ENCODE results near the gene PALMD. TPM values are rescaled to one million over a fixed set of nuclear protein-coding genes. Genes with fewer than 3 reads are reported as not detected.

Gene PALMD
- total RNA-seq, 1 donor from 2014 or later = 0.17 TPM

- DNase-seq (ENCODE audit: low read depth) = no peak
- Histone ChIP-seq H3K36me3 (ENCODE audit: control insufficient read depth, insufficient read depth, low read length) (no peaks in the 10 kb centered on the region), H3K27me3 (ENCODE audit: control insufficient read depth, insufficient read depth, low read length) (no peaks in the 10 kb centered on the region), H3K4me3 (ENCODE audit: low read depth, low read length) (no peak overlapping the region)
- TF ChIP-seq, protein P1, sequence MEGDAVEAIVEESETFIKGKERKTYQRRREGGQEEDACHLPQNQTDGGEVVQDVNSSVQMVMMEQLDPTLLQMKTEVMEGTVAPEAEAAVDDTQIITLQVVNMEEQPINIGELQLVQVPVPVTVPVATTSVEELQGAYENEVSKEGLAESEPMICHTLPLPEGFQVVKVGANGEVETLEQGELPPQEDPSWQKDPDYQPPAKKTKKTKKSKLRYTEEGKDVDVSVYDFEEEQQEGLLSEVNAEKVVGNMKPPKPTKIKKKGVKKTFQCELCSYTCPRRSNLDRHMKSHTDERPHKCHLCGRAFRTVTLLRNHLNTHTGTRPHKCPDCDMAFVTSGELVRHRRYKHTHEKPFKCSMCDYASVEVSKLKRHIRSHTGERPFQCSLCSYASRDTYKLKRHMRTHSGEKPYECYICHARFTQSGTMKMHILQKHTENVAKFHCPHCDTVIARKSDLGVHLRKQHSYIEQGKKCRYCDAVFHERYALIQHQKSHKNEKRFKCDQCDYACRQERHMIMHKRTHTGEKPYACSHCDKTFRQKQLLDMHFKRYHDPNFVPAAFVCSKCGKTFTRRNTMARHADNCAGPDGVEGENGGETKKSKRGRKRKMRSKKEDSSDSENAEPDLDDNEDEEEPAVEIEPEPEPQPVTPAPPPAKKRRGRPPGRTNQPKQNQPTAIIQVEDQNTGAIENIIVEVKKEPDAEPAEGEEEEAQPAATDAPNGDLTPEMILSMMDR (IDR thresholded peaks at IDR 0.05; ENCODE audit: insufficient read depth, low read length, poor library complexity, severe bottlenecking) = no peak
Measured at GRCh38 chr1:99663501-99663900, 17.6 kb downstream of the PALMD start.

- no peaks in the 10 kb centered on the region for H3K27me3 ChIP-seq (ENCODE audit: control insufficient read depth, insufficient read depth, low read length)
- TF ChIP-seq, protein P1 (IDR thresholded peaks at IDR 0.05; ENCODE audit: insufficient read depth, low read length, poor library complexity, severe bottlenecking) = no peak
- no peak overlapping the region for H3K4me3 ChIP-seq (ENCODE audit: low read depth, low read length)
- DNase-seq (ENCODE audit: low read depth) = no peak
- H3K36me3 ChIP-seq (ENCODE audit: control insufficient read depth, insufficient read depth, low read length) = no peaks in the 10 kb centered on the region
Measured at GRCh38 chr1:99665212-99665611, 19.3 kb downstream of the PALMD start.

DNA sequence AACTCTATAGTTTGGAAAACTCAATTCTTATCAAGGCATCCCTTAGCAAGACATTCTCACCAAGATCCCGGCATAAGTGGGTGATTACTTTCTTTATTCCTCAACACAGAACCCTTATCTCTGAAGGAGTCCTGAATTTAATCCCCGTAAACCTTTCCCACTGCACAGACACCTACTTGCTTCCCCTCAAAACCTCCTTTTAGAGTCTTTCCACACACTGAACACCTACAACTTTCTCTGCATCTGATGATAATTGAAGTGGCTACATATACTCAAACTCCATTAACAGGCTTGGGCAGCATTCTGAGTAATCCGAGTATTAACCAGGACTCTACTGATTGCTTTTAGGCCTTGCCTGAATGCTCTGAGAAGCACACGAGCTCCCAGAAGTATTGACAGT, 23.5 kb downstream of the PALMD start:
- Histone ChIP-seq H3K27me3 (ENCODE audit: control insufficient read depth, insufficient read depth, low read length) (no peaks in the 10 kb centered on the region), H3K4me3 (ENCODE audit: low read depth, low read length) (no peak overlapping the region), H3K36me3 (ENCODE audit: control insufficient read depth, insufficient read depth, low read length) (no peaks in the 10 kb centered on the region)
- TF ChIP-seq, protein P1 (IDR thresholded peaks at IDR 0.05; ENCODE audit: insufficient read depth, low read length, poor library complexity, severe bottlenecking) = no peak
- DNase-seq (ENCODE audit: low read depth) = no peak

GRCh38 chr1:99669821-99670220, 23.9 kb downstream of the PALMD start:
- Histone ChIP-seq H3K27me3 (ENCODE audit: control insufficient read depth, insufficient read depth, low read length) (no peaks in the 10 kb centered on the region), H3K4me3 (ENCODE audit: low read depth, low read length) (no peak overlapping the region), H3K36me3 (ENCODE audit: control insufficient read depth, insufficient read depth, low read length) (no peaks in the 10 kb centered on the region)
- DNase-seq (ENCODE audit: low read depth) = no peak
- TF ChIP-seq, protein P1 (IDR thresholded peaks at IDR 0.05; ENCODE audit: insufficient read depth, low read length, poor library complexity, severe bottlenecking) = no peak

- Histone ChIP-seq H3K27me3 (ENCODE audit: control insufficient read depth, insufficient read depth, low read length) (no peaks in the 10 kb centered on the region), H3K36me3 (ENCODE audit: control insufficient read depth, insufficient read depth, low read length) (no peaks in the 10 kb centered on the region), H3K4me3 (ENCODE audit: low read depth, low read length) (no peak overlapping the region)
- no peak for DNase-seq (ENCODE audit: low read depth)
- TF ChIP-seq, protein P1 (IDR thresholded peaks at IDR 0.05; ENCODE audit: insufficient read depth, low read length, poor library complexity, severe bottlenecking) = no peak
Measured at GRCh38 chr1:99670583-99670982, 24.7 kb downstream of the PALMD start.

DNA sequence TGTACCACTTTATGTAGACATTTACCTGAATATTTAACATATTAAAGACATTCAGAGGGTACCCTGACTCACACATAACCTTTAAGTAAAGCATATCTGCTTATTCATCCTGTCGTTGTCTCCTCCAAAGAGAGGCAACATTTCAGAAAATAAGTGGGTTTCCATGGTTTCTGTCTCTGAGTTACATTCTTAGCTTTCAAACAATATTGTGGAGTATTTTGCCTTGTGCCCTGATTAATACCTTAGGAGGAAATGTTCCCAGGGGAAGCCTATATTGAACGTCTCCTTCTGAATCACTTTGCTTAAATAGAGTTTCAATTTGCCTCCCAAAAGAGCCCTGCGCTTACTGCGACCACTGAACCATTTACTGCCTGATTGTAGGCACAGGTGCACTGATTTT, 26.1 kb downstream of the PALMD start:
- TF ChIP-seq, protein P1 (IDR thresholded peaks at IDR 0.05; ENCODE audit: insufficient read depth, low read length, poor library complexity, severe bottlenecking) = no peak
- H3K36me3 ChIP-seq (ENCODE audit: control insufficient read depth, insufficient read depth, low read length) = no peaks in the 10 kb centered on the region
- no peaks in the 10 kb centered on the region for H3K27me3 ChIP-seq (ENCODE audit: control insufficient read depth, insufficient read depth, low read length)
- no peak overlapping the region for H3K4me3 ChIP-seq (ENCODE audit: low read depth, low read length)
- DNase-seq (ENCODE audit: low read depth) = no peak

All from kidney epithelial cell (primary cell).